Thymus (tissue), 14 donors: ENCODE data around the gene RPS4Y2. TPM values are rescaled to one million over a fixed set of nuclear protein-coding genes. Genes with fewer than 3 reads are reported as not detected.

Experiments
- DNase-seq, 9 donors: peaks; one replicate each; pipeline ENCODE4 v3.0.0-alpha.2; 2013; ENCODE audit warnings: low spot score in 9 of 9, low read depth in 6 of 9, missing footprints in 1 of 9
- H3K27ac ChIP-seq, 2 donors: one replicate each; pipeline ENCODE4 v1.5.1; 2013; ENCODE audit warnings: control low read depth in 1 of 2, low read depth in 1 of 2, low read length in 1 of 2, mild to moderate bottlenecking in 1 of 2, moderate library complexity in 1 of 2
- H3K27me3 ChIP-seq, 2 donors: one replicate each; pipeline ENCODE4 v1.5.1; 2013; ENCODE audit warnings: low read length in 1 of 2; ENCODE audit not compliant: control insufficient read depth in 2 of 2, insufficient read depth in 1 of 2
- H3K36me3 ChIP-seq, 2 donors: one replicate each; pipeline ENCODE4 v1.5.1; 2013; ENCODE audit warnings: low read length in 1 of 2, mild to moderate bottlenecking in 1 of 2, moderate library complexity in 1 of 2; ENCODE audit not compliant: control insufficient read depth in 2 of 2, insufficient read depth in 2 of 2
- H3K4me1 ChIP-seq, 2 donors: one replicate each; pipeline ENCODE4 v1.5.1; 2013; ENCODE audit warnings: low read length in 2 of 2; ENCODE audit not compliant: control insufficient read depth in 2 of 2, insufficient read depth in 2 of 2
- H3K4me3 ChIP-seq, 2 donors: one replicate each; pipeline ENCODE4 v1.5.1; 2013; ENCODE audit warnings: low read length in 2 of 2, control low read depth in 1 of 2, mild to moderate bottlenecking in 1 of 2
- H3K9me3 ChIP-seq, 2 donors: one replicate each; pipeline ENCODE4 v1.5.1; 2013; ENCODE audit warnings: low read length in 1 of 2, mild to moderate bottlenecking in 1 of 2; ENCODE audit not compliant: control insufficient read depth in 2 of 2, insufficient read depth in 1 of 2
- WGBS: extraction: QIAGEN DNeasy Blood & Tissue Kit; methylation state at CpG from one replicate; pipeline ENCODE4 v1.1.7; 2013; 5-methylcytosine and 5-hydroxymethylcytosine counted together
- long read RNA-seq, 10 donors: transcript quantifications; one replicate each; lab custom pipeline, GENCODE V29; 2026
- polyA plus RNA-seq: library from polyadenylated mRNA; stranded (reverse); fragments of 200-250 nt; gene quantifications from one replicate; pipeline ENCODE4 v1.2.3, GENCODE V29; 2013
- total RNA-seq: library from RNA; stranded (reverse); fragments of 120-200 nt; gene quantifications from one replicate; pipeline ENCODE4 v1.2.4, GENCODE V29; 2013
- donor health status: healthy.

Gene RPS4Y2
- total RNA-seq, result not detected
- polyA plus RNA-seq, result 0.48 TPM
- long read RNA-seq, donor 1, result 0 reads
- long read RNA-seq, donor 2, result 0 reads
- long read RNA-seq, donor 3, result 0 reads
- long read RNA-seq, donor 4, result 0 reads
- long read RNA-seq, donor 5, result 0 reads
- long read RNA-seq, donor 6, result 0 reads
- long read RNA-seq, donor 7, result 0 reads
- long read RNA-seq, donor 8, result 0 reads
- long read RNA-seq, donor 9, result 0 reads
- long read RNA-seq, donor 10, result 0 reads

DNA sequence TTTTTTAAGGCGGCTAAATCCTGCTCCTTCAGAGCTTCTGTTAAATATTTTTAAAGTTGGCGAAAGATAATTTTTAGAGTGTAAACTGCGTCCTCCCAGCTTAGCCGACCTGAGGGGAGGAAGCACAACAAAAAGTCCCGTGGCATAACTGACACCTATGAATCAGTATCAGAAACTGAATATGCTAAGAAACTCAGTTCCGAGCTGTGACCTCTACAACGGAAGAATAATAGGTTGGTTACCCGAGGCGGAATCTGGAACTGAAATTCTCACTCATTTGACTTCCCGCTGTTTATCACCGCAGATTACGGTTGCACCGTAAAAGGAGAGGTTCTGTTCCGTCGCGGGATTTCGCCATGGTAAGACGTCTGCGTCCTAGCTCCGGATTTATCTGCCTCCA is at the start of gene RPS4Y2:
Gene RPS4Y2 (plus strand): TSS at position 301 of the 400 bp plus-strand sequence. CDS start 56 bp downstream, at position 357.
- H3K4me3 ChIP-seq, result no peak within 1 kb of the TSS
- WGBS, result 97% methylated on average over 20 of the region's 20 CpGs
- H3K9me3 ChIP-seq, result no peaks in the 10 kb centered on the region
- no peaks in the 10 kb centered on the region for H3K36me3 ChIP-seq
- no peak within 1 kb of the TSS for H3K27ac ChIP-seq
- no peak for DNase-seq
- H3K4me1 ChIP-seq, result no peaks in the 10 kb centered on the region
- no peaks in the 10 kb centered on the region for H3K27me3 ChIP-seq

DNA sequence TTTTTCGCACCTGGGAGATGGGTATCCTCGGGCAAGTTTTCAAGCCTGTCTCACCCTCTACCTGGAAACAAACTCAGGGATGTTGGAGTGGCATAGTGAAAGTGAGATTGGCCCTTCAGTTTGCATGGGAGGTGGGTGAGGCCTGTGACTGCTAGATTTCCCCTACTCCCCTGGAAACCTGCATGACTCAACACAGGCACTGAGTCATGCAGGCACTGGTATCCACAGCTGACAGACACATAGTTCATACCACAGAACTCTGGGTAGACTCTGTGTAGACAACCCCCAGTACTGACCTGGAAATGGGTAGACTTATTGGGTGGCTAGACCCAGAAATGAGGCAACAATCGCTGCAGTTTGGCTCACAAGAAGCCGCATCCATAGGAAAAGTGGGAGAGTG is 41.5 kb upstream of the RPS4Y2 start:
- H3K27ac ChIP-seq, result no peak overlapping the region
- no peaks in the 10 kb centered on the region for H3K36me3 ChIP-seq
- H3K27me3 ChIP-seq, result no peaks in the 10 kb centered on the region
- H3K4me3 ChIP-seq, result no peak overlapping the region
- WGBS, result 94% methylated on average over 4 of the region's 4 CpGs
- H3K9me3 ChIP-seq, result no peaks in the 10 kb centered on the region
- H3K4me1 ChIP-seq, result no peaks in the 10 kb centered on the region
- no peak for DNase-seq

DNA sequence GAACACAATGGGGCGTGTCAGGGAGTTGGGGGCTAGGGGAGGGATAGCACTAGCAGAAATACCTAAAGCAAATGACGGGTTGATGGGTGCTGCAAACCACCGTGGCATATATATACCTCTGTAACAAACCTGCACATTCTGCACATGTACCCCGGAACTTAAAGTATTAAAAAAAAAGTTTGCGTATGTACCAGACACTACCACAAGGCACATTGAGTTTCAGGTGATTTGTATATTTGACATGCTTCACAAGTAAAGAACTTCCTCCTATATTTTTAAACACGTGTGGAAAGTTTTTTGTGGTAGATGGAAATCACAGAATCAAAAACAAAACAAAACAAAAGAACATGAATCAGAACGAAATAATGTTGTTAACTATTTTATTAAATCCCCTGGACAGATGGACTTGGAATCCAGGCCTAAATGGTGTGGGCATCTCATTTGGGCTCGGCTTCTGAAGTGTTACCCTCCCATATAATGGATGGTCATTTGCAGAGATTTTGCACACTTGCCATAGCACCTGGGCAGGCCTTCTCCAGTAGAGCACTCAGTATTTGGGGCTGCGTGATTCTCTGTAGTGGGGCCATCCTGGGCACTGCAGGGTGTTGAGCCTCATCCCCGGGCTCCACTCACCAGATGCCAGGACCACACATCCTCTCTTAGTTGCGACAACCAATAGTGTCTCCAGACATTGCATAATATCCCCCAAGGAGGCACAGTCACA is 29.6 kb upstream of the RPS4Y2 start:
- no peaks in the 10 kb centered on the region for H3K36me3 ChIP-seq
- no peaks in the 10 kb centered on the region for H3K27me3 ChIP-seq
- no peaks in the 10 kb centered on the region for H3K4me1 ChIP-seq
- no peak overlapping the region for H3K27ac ChIP-seq
- WGBS, result 87% methylated on average over 11 of the region's 11 CpGs
- no peak overlapping the region for H3K4me3 ChIP-seq
- H3K9me3 ChIP-seq, result no peaks in the 10 kb centered on the region
- no peak for DNase-seq

DNA sequence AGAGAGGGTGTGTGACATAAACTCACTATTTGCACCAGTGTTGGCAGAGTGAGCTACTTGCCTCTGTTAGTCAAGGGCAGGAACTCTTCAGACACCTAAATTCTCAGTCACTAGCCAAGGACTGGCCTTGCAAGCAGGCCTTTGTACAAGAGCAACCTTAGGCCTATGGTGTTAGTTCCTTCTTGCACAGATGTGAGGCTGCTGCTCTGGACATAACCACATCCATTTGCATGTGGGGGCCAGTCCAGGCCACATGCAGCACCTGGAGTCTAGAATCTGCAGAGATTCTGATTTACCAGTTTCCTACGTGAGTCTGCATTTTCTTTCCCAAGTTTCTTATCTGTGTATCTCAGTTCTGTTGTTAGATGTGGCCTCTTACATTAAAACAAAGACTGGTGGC is 20.7 kb upstream of the RPS4Y2 start:
- whole genome bisulfite sequencing, result 34% methylated on average over 1 of the region's 1 CpG
- Histone ChIP-seq H3K4me3 (no peak overlapping the region), H3K9me3 (no peaks in the 10 kb centered on the region), H3K4me1 (no peaks in the 10 kb centered on the region), H3K27me3 (no peaks in the 10 kb centered on the region), H3K36me3 (no peaks in the 10 kb centered on the region), H3K27ac (no peak overlapping the region)
- DNase-seq, result no peak

DNA sequence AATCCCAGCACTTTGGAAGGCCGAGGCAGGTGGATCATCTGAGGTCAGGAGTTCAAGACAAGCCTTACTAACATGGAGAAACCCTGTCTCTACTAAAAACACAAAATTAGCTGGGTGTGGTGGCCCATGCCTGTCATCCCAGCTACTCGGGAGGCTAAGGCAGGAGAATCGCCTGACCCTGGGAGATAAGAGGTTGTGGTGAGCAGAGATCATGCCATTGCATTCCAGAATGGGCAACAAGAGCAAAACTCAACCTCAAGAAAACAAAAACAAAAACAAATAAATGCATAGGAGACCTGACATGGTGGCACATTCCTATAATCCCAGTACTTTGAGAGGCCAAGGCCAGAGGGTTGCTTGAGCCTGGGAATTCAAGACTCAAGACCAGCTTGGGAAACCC is 16.1 kb upstream of the RPS4Y2 start:
- no peaks in the 10 kb centered on the region for H3K9me3 ChIP-seq
- WGBS, result 96% methylated on average over 3 of the region's 3 CpGs
- no peak overlapping the region for H3K27ac ChIP-seq
- H3K27me3 ChIP-seq, result no peaks in the 10 kb centered on the region
- H3K36me3 ChIP-seq, result no peaks in the 10 kb centered on the region
- H3K4me3 ChIP-seq, result no peak overlapping the region
- no peak for DNase-seq
- H3K4me1 ChIP-seq, result no peaks in the 10 kb centered on the region

DNA sequence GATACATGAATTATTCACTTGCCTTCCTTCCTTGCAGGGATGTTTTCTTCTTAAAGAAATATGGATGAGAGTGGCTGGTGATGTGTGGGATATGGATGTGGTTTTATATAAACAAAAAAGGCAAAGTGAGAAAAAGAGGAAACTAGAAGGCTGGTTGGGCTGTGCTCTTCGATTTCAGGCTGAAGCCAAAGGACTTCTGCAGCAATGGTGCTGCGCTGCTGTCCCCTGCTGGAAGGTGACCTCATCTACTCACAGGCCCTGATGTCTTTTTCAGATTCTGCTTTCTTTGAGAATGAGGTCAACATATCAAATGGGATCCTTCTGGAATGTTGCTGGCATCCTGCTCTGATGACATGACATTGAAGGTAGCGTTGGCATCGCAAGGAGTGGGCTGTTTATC is 15.3 kb upstream of the RPS4Y2 start:
- DNase-seq, result no peak
- no peaks in the 10 kb centered on the region for H3K4me1 ChIP-seq
- WGBS, result 58% methylated on average over 4 of the region's 4 CpGs
- no peaks in the 10 kb centered on the region for H3K27me3 ChIP-seq
- H3K36me3 ChIP-seq, result no peaks in the 10 kb centered on the region
- H3K9me3 ChIP-seq, result no peaks in the 10 kb centered on the region
- no peak overlapping the region for H3K27ac ChIP-seq
- H3K4me3 ChIP-seq, result no peak overlapping the region

DNA sequence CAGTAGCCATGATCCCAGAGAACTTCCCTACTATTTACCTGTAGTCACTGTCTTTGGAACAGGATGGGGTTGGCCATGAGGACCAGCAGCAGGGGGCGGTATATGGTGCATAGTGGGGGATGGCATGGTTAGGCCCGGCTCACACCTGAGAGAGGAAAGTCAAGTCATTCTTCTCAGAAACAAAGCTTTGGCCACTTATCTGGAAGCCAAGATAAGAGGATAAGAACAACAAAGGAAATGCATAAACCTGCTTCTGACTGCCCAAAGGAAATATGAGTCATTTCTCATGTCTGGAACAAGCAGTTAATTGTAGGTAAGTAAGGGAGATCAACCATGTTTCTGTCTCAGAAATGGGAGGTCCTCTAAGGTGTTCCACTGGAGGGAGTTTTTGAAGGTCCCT is 10.8 kb upstream of the RPS4Y2 start:
- whole genome bisulfite sequencing, result 59% methylated on average over 2 of the region's 2 CpGs
- H3K4me1 ChIP-seq, result peaks cover 0 to 4% of the 10 kb centered on the region in 2 donors

DNA sequence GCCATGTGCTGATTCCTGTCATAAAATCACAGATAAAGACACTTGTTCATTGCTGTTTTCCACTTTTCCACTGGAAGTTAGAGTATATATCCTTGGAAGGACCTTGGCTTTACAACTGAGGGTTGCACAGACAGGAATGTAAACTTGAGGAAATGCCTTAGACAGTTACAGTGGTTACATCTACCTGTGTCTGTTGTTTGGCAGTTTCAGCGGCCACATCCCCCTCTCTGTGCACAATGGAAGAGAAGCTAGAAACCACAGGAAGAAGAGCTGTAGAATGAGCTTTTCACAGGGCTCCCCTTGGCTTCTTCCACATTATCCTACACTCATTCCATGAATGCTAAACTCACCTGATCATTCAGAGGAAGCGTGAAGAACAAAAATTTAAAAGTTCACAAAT is 9.0 kb upstream of the RPS4Y2 start:
- DNase-seq, result no peak
- no peak overlapping the region for H3K4me3 ChIP-seq
- H3K9me3 ChIP-seq, result no peaks in the 10 kb centered on the region
- no peaks in the 10 kb centered on the region for H3K27me3 ChIP-seq
- H3K36me3 ChIP-seq, result no peaks in the 10 kb centered on the region
- H3K4me1 ChIP-seq, result peaks cover 0 to 4% of the 10 kb centered on the region in 2 donors
- peak overlapping the region in 1 of 2 donors; percentile 42 for H3K27ac ChIP-seq
- 42% methylated on average over 2 of the region's 2 CpGs for WGBS

More for the DNA sequence above, 10.8 kb upstream of the RPS4Y2 start:
- Histone ChIP-seq H3K9me3 (no peaks in the 10 kb centered on the region), H3K27me3 (no peaks in the 10 kb centered on the region), H3K27ac (no peak overlapping the region), H3K4me3 (no peak overlapping the region), H3K36me3 (no peaks in the 10 kb centered on the region)
- no peak for DNase-seq

DNA sequence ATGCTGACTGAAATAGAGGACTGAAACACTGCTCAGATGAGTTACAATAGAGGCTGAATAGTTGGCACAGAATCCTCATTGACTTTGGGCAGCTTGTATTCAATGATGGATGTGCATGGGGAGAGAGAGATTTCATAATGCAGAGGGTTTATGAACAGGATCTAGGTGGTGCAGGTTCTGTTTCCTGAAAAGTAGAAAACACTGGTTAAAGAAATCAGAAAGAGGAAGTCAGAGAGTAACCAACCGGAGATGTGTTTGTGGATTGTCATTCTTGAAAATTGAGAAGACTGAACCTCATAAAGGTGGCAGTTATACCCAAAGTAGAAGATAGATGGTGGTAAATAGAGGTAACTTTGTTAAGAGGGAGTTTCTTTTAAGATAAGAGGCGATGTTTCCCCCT is 8.0 kb downstream of the RPS4Y2 start:
- Histone ChIP-seq H3K27me3 (no peaks in the 10 kb centered on the region), H3K27ac (peak overlapping the region in 1 of 2 donors; percentile 18), H3K4me3 (no peak overlapping the region), H3K4me1 (no peaks in the 10 kb centered on the region), H3K9me3 (no peaks in the 10 kb centered on the region), H3K36me3 (no peaks in the 10 kb centered on the region)
- WGBS, result 10% methylated on average over 2 of the region's 2 CpGs
- DNase-seq, result no peak
